AG09309 (cell line): Measurements from ENCODE around the gene ITSN2.

Experiments used
- DNase-seq: peaks from one replicate; pipeline ENCODE4 v3.0.0-alpha.2; 2010; ENCODE audit warnings: low read depth
- H3K4me3 ChIP-seq: 2 replicates; pipeline ENCODE4 v1.5.1; 2011; ENCODE audit warnings: mild to moderate bottlenecking, low read depth, low read length, moderate library complexity; ENCODE audit not compliant: control insufficient read depth
- CTCF ChIP-seq: IDR thresholded peaks from 2 replicates; pipeline ENCODE4 v1.5.1; 2011; ENCODE audit warnings: mild to moderate bottlenecking, low read depth, low read length, inconsistent platforms; ENCODE audit not compliant: insufficient read depth, control insufficient read depth; ENCODE audit errors: missing control alignments

Gene ITSN2

GRCh38 chr2:24276349-24276899 is 83.9 kb downstream of the ITSN2 start:
- DNase-seq, result no peak
- H3K4me3 ChIP-seq, result no peak overlapping the region
- TF ChIP-seq CTCF, result no peak

- no peak for TF ChIP-seq CTCF
- no peak for DNase-seq
Observed at GRCh38 chr2:24274809-24275208, 85.5 kb downstream of the ITSN2 start.

GRCh38 chr2:24273598-24273997 is 86.7 kb downstream of the ITSN2 start:
- no peak overlapping the region for H3K4me3 ChIP-seq
- no peak for TF ChIP-seq CTCF
- DNase-seq, result no peak

More at GRCh38 chr2:24274809-24275208, 85.5 kb downstream of the ITSN2 start:
- H3K4me3 ChIP-seq, result no peak overlapping the region

- H3K4me3 ChIP-seq, result no peak overlapping the region
- no peak for TF ChIP-seq CTCF
- no peak for DNase-seq
Observed at GRCh38 chr2:24272907-24273306, 87.4 kb downstream of the ITSN2 start.

GRCh38 chr2:24272161-24272802 is 88.1 kb downstream of the ITSN2 start:
- no peak for DNase-seq
- H3K4me3 ChIP-seq, result no peak overlapping the region
- no peak for TF ChIP-seq CTCF

- DNase-seq, result no peak
- TF ChIP-seq CTCF, result no peak
- no peak overlapping the region for H3K4me3 ChIP-seq
Observed at GRCh38 chr2:24269265-24269664, 91.1 kb downstream of the ITSN2 start.
